HG03378 (cell line): ENCODE measurements around the gene MSMP.
A peak's percentile ranks its signal among the peaks of the same experiment; 100 is the strongest.

Source experiments
- ATAC-seq: cut with Tn5 transposase; IDR thresholded peaks from one replicate; pipeline ENCODE4 v1.9.1; 2021; ENCODE audit warnings: mild to moderate bottlenecking, moderate library complexity; ENCODE audit not compliant: unreplicated experiment

The MSMP gene, protein sequence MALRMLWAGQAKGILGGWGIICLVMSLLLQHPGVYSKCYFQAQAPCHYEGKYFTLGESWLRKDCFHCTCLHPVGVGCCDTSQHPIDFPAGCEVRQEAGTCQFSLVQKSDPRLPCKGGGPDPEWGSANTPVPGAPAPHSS

GRCh38 chr9:35754264-35754663, at the start of gene MSMP:
MSMP (minus strand) TSS chr9:35754276; CDS start chr9:35754129, 147 bp downstream.
- no peak for ATAC-seq

DNA sequence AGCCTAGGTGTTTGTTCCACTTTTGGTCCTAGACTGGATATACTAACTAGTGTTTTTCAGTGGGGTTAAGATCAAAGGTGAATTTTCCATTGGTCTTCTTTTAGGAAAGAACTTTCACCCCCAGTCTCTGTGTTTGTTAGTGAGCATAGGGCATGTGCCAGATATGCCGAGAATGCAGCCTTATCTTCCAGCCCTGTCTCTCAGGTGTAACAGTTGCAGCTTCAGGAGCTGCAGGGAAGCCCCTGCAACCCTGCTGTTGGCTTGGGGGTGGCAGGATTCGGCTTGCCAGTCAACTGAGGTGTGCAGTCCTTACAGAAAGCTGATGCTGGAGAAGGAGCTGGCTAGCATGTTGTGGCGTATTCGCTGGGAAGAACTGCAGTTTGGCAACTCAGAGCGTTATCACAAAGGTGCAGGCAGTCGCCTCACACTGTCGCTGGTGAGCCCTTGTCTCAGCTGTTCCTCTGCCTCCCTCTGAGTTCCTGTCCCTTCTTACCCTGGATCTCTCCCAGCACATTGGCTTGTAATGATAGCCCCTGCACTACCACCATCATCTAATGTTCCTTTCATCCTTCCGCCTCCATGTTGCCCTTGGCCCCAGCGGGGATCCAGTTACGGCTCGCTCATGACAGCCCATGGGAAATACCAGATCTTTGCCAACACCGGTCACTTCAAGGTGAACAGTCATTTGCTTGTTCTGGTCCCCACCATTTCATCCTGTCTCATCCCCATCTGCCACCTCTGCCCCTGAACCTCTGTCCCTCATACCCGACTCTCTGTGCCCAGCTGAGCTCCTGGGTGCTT, 47.5 kb upstream of the MSMP start:
- no peak for ATAC-seq

DNA sequence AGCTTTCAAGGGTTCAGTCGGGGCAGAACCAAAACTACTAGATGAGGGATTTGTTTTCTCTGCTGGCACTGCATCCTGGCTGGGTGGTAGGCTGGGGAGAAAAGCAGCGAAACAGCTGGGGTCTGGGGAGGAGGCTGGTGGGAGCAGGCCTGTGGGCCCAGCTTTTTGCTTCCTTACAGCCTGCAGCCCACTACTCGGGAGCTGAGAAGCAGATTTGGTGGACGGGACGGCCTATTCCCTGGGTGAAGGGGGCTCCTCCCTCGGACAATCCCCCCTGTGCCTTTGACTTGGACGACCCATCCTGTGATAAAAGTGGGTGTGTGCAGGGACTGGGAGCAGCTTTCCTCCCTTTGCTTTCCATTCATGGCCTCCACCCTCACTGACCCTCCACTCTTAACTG, 46.5 kb upstream of the MSMP start:
- no peak for ATAC-seq

DNA sequence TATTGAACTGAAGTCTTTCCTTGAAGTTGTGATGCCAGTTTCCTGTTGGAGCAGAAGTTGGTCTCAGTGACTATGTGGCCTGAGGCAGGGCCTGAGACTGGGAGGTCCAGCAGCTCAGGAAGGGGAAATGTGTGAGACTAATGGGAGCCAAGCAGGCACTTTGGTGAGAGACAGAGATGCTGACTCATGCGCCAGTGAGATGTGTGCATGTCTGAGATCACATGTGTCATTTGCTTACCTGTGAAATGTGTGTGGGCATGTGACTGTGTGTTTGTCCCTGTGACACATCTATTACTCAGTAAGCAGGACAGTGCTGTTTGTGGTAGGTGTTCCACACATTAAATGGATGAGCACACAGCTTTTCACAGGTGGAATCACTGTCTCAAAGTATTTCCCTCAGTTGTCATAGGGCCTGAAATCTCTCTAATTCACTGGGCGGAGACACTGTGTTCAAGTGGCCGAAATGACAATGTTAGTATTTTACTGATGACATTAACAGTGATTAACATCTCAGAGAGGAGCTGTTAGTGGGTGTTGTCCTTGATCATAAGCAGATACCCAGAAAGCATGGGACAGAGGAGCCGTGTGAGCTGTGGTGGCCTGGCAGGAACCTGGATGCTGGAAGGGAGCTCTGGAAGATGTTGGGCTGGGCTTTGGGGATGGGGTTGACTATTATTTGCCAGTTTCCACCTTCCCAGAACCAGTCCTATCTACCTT, 44.7 kb upstream of the MSMP start:
- ATAC-seq = peak; percentile 70

DNA sequence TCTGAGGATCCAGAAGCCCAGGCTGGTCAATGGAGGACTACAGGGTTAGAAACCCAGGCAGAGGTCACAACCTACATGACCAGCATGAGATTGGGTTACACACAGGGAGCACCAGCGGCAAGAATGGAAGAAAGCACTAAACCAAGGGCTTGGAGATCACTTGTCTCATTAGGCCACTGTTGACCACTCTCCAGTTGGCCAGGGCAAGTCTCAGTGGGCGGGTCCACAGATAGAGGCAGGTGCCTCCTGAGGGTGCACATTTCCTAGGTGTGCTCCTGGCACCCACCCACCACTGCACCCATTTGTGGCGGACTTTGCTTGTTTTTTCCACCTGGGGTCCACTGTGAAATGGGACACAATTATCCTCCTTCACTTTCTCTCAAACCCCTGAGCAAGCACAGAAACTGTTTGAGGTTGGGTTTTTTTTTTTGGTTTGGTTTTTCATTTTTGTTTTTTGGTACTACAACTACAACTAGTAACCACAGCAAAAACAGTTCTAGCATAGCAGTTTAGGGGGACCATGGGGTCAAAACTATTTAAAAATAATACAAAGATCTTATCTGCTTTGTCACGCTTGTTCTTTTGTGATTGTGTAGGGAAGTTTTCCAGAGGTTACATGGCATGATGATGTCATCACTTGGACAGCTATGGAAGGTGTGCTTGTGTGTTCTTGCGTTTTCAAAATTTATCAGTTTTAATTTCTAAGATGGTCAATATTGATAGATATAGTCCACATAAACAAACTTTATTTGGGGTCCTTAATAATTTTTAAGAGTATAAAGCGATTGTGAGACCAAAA, 43.4 kb upstream of the MSMP start:
- no peak for ATAC-seq

- ATAC-seq = no peak
These were observed 41.6 kb upstream of the MSMP start for GRCh38 chr9:35795695-35796094.

DNA sequence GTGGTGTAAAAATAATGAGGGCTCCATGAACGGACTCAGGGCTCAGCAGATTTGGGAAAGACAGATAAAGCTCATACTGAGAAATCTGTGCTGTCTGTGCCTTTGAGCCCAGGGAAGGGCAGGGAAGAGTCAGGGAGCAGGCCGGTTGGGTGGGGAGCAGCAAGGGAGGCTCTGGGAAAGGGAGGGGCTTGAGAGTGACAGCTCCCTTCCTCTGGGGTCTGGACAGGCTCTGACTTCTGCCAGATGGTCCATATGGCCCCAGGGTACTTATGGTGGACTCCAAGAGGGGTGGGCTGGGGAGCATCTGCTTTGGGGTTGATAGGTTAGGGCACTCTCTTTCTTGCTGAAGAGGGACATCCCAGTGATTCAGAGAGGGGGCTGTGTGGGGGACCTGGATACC, 39.4 kb upstream of the MSMP start:
- no peak for ATAC-seq

DNA sequence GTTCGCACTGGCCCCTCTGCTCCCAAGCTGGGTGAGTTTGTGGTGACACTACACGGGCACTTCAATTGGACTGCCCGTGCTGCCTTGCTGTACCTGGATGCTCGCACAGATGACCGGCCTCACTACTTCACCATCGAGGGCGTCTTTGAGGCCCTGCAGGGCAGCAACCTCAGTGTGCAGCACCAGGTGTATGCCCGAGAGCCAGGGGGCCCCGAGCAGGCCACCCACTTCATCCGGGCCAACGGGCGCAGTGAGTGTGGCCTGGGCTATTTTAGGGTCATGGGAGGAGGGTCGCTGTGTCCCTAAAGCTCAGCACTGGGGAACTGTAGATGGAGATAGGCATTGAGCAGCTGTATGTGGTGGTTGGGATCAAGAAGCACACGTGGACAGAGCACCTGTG, 38.8 kb upstream of the MSMP start:
- no peak for ATAC-seq

- no peak for ATAC-seq
These were observed 38.1 kb upstream of the MSMP start for GRCh38 chr9:35792024-35792813.

GRCh38 chr9:35791297-35791921, 37.3 kb upstream of the MSMP start, which contains the start of gene NPR2:
NPR2 (plus strand) TSS chr9:35791591; CDS start chr9:35792409, 818 bp downstream.
- no peak for ATAC-seq

GRCh38 chr9:35790385-35791296, 36.6 kb upstream of the MSMP start:
- peak; percentile 56 for ATAC-seq

DNA sequence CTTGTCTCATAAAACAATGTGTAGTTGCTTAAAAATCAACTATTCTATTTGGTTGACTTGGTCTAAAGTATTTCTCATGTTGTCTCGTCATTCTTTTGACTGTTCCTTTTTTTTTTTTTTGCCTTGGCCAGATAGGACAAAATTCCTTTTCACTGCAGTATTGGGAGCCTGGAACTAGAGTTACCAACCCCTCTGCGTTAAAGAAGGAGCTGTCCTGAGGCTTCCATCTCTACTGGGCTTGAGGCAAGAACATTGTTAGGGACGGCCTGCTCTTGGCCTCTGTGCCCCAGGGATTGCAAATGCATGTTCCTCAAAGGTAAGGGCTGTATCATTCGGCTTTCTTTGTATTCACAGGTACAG, 35.9 kb upstream of the MSMP start:
- no peak for ATAC-seq

DNA sequence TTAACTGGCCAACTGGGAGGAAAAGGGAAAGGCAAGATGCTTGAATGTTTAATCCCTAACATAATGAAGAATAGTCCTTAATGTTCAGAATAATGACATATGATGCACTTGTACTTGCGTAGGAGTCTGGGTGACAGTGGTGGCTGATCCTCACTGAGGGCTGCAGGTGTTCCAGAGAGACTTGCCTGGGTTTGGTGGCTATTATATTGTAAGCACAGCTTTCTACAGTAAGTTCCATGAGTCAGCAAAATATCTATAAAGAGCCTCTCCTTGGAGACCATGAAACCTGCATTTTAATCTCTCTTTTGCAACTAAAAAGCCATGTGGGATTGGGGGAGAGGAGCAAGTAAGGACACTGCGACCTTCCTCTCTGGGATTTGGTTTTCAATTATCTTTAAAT, 35.5 kb upstream of the MSMP start:
- ATAC-seq = no peak

- no peak for ATAC-seq
These were observed 29.3 kb upstream of the MSMP start for GRCh38 chr9:35783418-35783817.

GRCh38 chr9:35781066-35781465, 27.0 kb upstream of the MSMP start:
- ATAC-seq = no peak

GRCh38 chr9:35778496-35778895, 24.4 kb upstream of the MSMP start:
- no peak for ATAC-seq

GRCh38 chr9:35776018-35776417, 21.9 kb upstream of the MSMP start:
- no peak for ATAC-seq

- ATAC-seq = no peak
These were observed 21.0 kb upstream of the MSMP start for GRCh38 chr9:35774907-35775635.
